Inflammatory macrophage treated with lipopolysaccharide for 4 hours (primary cell): ENCODE measurements around the gene ABITRAM.
"Not testable (repeated sequence)": the region's sequence is repeated elsewhere in the genome, so short reads cannot be mapped to it uniquely, and the experiment has no call there.

Source experiments
- DNase-seq: peaks from one replicate; pipeline ENCODE4 v3.0.0-alpha.2; 2020

The ABITRAM gene, protein sequence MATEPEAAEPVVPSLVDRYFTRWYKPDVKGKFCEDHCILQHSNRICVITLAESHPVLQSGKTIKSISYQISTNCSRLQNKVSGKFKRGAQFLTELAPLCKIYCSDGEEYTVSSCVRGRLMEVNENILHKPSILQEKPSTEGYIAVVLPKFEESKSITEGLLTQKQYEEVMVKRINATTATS

DNA sequence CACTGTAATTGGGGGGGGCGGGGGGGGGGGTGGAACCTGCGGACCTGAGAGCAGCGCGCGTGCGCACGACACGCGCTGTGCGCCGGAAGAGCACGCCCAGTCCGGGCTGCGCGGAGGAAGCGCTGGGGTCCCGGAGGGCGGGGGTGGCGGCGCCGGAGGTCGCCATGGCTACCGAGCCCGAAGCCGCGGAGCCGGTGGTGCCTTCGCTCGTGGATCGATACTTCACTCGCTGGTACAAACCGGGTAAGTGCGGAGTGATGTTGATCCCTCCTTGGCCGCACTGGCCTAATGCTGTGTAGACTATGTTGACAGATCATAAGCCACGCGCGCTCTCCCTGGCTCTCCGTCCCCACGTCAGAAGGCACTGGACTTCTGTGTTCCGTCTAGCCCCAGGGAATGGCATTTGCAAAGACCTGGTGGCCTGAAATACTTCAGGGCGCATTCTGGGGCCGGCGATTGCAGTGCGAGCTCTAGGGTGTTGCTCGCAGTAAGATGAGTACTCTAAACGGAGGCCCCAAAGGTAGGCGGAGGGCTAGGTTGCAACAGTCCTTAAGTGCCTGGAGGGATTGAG lies at the start of gene ABITRAM:
TSS of gene ABITRAM (plus strand) at position 78 of the 571 bp plus-strand sequence. CDS start at position 165, 87 bp downstream.
- peak; percentile 87 for DNase-seq

GRCh38 chr9:108884701-108885100 lies 49.5 kb upstream of the ABITRAM start:
- DNase-seq, result no peak

DNA sequence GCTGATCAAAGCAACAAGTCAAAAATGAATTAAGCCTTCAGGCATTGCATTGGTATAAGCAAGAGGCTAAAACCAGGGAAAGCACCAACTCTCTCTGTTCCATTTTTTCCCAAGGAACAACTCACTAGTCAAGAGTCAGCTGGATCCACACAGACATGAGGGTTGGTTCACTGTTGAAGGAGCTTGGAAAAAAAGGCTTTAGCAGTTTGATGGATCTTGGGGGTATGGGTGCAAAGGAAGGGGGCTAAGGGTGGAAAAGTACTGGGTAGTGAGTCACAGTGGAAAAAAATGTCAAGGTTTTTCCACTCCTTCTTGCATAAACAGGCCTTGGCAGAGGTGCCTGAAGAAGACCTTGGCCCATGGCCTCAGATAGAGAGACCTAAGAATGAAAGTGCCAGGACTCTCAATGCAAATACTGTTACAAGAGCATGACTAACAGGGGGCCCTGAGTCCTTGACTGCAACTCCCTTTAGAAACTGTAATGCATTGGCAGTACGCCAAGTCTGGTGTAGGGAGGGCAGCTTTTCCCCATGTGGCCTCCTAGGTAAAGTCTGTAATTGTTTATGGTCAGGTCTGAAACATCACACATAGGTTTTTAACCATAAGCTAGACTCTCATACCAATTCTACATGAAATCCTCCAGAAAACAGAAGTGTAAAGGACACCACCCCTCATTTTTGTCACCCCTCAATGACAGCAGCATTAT lies 48.4 kb upstream of the ABITRAM start:
- DNase-seq, result peak; percentile 44

GRCh38 chr9:108886594-108887271 lies 47.5 kb upstream of the ABITRAM start:
- not testable (repeated sequence) for DNase-seq

DNA sequence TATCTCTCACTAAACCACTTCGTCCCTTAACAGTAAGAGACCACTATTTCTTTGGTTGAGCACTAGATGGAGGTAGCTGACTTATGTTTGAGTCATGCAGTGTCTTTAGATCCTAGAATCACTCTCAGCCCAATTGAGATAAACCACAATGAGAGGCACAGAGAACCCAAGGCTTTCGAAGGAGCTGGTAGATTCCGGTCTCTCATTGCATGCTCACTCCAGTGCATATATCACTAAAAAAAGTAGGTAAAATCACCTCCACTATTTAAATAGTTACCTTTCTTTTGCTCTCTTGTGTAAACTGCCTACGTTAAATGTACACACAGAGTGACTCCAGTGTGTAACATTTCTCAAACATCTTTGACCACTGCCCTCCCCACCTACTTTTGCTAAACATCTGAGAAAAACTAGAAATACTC lies 44.5 kb upstream of the ABITRAM start:
- DNase-seq, result no peak

- DNase-seq, result no peak
Observed at GRCh38 chr9:108894225-108894997, 39.8 kb upstream of the ABITRAM start.

DNA sequence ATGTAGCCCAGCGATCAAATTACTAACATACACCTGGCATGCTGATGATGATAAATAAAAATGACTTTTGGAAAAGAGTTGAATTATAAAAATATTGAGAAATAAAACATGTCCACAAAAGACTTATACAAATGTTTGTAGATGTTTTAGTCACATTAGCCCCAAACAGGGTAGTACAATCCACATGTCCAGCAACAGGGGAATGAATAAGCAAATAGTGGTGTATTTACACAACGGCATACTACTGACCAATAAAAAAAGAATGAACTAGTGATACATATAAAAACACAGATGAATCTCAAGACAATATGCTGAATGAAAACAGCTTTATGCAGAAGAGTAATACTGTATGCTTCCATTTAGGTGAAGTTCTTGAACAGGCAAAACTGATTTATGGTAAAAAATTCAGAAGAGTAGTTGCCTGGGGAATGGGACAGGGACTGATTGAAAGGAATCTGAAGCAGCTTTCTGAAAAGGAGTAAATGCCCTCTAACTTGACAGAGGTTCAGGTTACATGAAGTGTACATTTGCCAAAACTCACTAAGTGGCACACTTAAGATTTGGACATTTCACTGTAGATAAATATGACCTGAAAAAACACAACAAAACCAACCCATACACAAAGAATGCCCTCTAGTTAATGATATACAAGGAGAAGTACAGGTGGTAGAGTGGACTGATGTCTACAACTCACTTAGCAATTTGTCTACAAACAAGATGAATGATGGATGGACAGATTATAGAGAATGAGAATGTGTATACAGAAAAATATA lies 36.7 kb upstream of the ABITRAM start:
- DNase-seq, result no peak

DNA sequence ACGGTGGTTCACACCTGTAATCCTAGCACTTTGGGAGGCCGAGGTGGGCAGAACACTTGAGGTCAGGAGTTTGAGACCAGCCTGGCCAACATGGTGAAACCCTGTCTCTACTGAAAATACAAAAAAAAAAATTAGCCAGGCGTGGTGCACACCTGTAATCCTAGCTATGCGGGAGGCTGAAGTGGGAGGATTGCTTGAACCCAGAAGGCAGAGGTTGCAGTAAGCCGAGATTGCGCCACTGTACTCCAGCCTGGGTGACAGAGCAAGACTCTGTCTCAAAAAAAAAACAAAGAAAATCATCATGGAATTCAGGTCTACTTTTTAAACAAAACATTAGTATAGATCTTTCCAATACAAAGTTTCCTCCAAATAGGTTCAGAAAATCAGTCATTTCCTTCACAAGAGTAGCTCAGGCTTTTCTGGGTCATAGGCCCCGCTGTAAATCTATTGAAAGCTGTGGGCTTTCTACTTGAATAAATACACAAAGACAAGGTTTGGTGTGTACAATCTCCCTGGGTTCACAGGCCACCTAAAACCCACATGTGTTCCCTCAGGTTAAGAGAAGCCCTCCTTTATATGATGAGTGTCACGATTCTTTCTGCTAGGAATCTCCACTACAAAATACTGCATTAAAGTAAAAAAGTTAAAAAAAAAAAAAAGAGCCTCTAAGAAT lies 35.0 kb upstream of the ABITRAM start:
- not testable (repeated sequence) for DNase-seq

DNA sequence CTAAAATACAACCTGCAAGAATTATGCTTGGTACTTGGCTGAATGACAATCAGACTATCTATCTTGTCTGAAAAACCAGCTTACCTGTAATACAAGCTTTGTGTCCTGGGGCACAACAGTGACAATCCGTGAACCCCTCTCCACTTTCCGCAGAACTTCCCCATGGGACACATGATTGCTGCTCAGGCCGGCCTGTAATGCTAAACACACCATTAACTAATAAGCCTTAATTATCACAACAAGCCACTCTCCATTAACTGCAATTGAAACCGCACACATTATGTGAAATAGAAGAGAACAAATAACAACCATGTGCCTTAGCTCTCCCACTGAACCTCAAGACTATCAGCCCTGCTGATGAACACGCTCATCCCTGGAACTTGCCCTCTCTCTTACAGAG lies 34.0 kb upstream of the ABITRAM start:
- no peak for DNase-seq

DNA sequence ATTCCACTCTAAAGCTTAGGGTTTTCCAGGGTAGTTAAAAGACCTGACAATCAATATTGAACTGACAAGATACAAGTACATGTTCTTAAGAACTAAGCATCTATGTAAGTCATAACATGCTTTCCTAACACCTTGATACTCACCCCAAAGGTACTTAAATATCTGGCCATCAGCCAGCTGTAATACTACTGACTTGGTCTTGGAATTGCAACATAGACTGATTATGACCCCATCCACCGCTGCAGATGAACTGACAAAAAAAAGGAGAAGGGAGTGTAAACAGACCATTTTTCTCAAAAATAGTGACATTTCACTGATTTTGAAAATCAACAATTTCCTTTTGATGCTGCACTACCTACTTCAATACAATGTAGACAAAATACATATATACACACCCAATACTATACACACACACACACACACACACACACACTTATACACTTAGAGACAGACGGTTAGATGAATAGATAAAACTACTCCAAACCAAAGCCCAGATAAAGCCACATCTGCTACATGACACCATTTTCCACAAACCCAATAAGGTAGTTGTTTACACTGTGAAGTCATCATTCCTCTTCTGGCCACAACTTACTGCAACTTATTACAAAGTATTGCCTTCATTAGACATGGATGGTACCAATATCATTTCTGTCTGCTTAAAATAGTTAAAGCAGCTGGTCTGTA lies 30.6 kb upstream of the ABITRAM start:
- DNase-seq, result no peak

GRCh38 chr9:108904161-108904560 lies 30.0 kb upstream of the ABITRAM start:
- no peak for DNase-seq

DNA sequence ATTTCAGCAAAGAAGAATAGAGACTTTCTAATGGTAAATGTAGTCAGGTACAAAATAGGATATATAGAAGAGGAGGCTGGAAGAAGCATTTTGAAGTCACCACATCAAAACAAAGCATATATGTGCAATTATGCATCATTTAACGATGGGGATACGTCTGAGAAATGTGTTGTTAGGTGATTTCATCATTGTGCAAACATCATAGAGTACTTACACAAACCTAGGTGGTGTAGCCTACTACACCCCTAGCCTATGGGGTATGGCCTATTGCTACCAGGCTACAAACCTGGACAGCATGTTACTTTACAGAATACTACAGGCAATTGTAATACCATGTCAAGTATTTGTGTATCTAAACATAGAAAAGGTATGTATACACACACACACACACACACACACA lies 28.7 kb upstream of the ABITRAM start:
- DNase-seq, result no peak

GRCh38 chr9:108910402-108910801 lies 23.8 kb upstream of the ABITRAM start:
- DNase-seq, result no peak

GRCh38 chr9:108910914-108911313 lies 23.3 kb upstream of the ABITRAM start:
- no peak for DNase-seq

DNA sequence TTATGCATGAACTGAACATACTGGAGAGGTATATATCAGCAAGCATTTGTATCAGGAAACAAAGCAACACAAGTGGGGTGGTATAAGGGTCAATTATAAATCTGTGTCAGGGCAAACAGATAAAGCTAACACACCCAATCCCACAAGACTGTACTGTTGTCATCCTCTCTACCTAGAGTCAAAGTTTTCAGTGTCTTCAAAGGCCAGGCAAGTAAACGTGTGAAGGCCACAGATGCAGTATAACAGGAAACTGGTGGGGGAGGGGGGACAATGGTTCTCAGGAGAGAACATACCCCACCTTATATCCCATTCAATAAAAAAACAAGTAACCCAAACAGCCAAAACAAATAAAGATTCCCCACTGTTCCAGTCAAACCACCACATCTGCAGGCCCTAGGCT lies 22.4 kb upstream of the ABITRAM start:
- DNase-seq, result no peak

DNA sequence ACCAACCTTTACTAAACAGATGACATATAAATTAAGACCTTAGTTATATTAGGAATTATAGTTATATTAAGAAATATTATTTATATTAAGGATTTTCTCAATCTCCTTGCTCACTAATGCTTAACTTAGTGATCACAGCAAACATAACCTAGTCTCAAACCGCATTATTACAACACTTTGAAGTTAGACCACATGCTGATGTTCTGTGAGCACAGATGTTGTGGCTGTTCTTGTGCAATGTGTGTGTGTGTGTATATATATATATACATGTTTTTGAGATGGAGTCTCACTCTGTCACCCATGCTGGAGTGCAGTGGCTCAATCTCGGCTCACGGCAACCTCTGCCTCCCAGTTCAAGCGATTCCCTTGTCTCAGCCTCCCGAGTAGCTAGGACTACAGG lies 20.8 kb upstream of the ABITRAM start:
- no peak for DNase-seq

DNA sequence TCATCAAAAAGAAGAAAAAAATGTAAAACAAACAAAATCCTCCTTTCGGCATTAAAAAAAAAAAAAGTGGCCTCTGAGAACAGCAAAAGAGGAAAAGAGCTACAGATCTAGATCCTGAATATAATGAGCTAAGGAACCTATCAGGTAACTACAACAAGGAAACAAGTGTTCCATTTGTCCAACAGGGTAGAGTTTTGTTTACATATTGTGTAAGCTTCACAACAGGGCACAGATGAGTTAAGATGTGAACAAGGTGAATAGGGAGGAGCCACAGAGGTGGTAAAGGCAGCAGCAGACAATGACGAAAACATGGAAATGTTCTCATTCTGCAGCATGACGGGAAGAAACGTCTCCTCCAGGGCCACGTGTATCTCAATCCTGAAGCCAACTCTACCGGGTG lies 14.7 kb upstream of the ABITRAM start:
- no peak for DNase-seq

DNA sequence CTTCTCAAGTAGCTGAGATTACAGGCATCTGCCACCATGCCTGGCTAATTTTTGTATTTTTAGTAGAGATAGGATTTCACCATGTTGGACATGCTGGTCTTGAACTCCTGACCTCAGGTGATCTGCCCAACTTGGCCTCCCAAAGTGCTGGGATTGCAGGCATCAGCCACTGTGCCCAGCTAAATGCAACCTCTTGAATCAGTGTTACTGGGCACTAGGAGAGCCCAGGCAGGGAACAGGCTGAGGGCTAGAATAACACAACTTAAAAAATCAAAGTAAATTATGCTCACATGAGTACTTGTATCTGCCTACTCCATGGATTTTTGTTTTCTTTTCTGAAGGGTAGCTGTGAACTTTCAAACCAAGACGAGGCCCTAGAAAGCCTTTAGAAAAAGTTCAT lies 13.8 kb upstream of the ABITRAM start:
- not testable (repeated sequence) for DNase-seq

DNA sequence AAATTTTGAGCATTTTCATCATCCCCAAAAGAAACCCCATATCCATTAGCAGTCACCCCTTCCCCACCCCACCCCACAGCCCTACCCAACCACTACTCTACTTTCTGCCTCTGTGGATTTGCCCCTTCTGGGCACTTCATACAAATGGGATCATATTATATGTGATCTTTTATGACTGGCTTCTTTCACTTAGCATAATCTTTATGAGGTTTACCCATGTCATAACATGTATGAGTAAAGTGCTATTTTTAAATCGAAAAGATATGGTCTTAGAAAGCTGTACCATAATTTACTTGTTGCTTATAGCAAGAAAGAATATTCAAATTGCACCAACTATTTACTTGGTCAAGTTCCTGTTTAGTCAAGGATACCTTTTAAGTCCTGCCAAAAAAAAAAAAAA lies 13.0 kb upstream of the ABITRAM start:
- DNase-seq, result no peak

- DNase-seq, result no peak
Observed at GRCh38 chr9:108924466-108924865, 9.7 kb upstream of the ABITRAM start.

- DNase-seq, result no peak
Observed at GRCh38 chr9:108928386-108928785, 5.8 kb upstream of the ABITRAM start.
